GM23248 (cell line): ENCODE results near the gene CDH4. TPM values are rescaled to one million over a fixed set of nuclear protein-coding genes. Genes with fewer than 3 reads are reported as not detected.

ENCODE experiments used
- DNase-seq: peaks from one replicate; pipeline ENCODE4 v3.0.0-alpha.2; 2015
- H2AFZ ChIP-seq: fragments of 200-600 bp; sonication (generic); 2 replicates; pipeline ENCODE4 v1.6.1; 2016; ENCODE audit warnings: antibody characterized with exemption
- H3F3A ChIP-seq: fragments of 200-600 bp; sonication (generic); 2 replicates; pipeline ENCODE4 v1.6.1; 2016; ENCODE audit warnings: mild to moderate bottlenecking, antibody characterized with exemption, mixed run types; ENCODE audit not compliant: insufficient read depth
- H3K27ac ChIP-seq: fragments of 200-600 bp; sonication (generic); 2 replicates; pipeline ENCODE4 v1.5.1; 2016; ENCODE audit warnings: mild to moderate bottlenecking
- H3K27me3 ChIP-seq: fragments of 200-600 bp; sonication (generic); replicated peaks from 2 replicates; pipeline ENCODE4 v1.6.1; 2016; ENCODE audit warnings: mild to moderate bottlenecking; ENCODE audit not compliant: insufficient read depth
- H3K36me3 ChIP-seq: fragments of 200-600 bp; sonication (generic); 2 replicates; pipeline ENCODE4 v1.6.1; 2016; ENCODE audit warnings: low read depth, mild to moderate bottlenecking
- H3K4me1 ChIP-seq: fragments of 200-600 bp; sonication (generic); 2 replicates; pipeline ENCODE4 v1.6.1; 2016; ENCODE audit warnings: mild to moderate bottlenecking; ENCODE audit not compliant: insufficient read depth
- H3K4me2 ChIP-seq: fragments of 200-600 bp; sonication (generic); one replicate; pipeline ENCODE4 v1.6.1; 2016; ENCODE audit warnings: mild to moderate bottlenecking; ENCODE audit not compliant: unreplicated experiment
- H3K4me3 ChIP-seq: fragments of 200-600 bp; sonication (generic); 2 replicates; pipeline ENCODE4 v1.5.1; 2016; ENCODE audit warnings: mild to moderate bottlenecking
- H3K79me2 ChIP-seq: fragments of 200-600 bp; sonication (generic); 2 replicates; pipeline ENCODE4 v1.6.1; 2016; ENCODE audit warnings: mild to moderate bottlenecking; ENCODE audit not compliant: insufficient read depth
- H3K9ac ChIP-seq: fragments of 200-600 bp; sonication (generic); 2 replicates; pipeline ENCODE4 v1.6.1; 2016; ENCODE audit warnings: mild to moderate bottlenecking
- H3K9me2 ChIP-seq: fragments of 200-600 bp; sonication (generic); 2 replicates; pipeline ENCODE4 v1.6.1; 2016; ENCODE audit warnings: mixed run types, mild to moderate bottlenecking, moderate library complexity; ENCODE audit not compliant: insufficient read depth
- H3K9me3 ChIP-seq: fragments of 200-600 bp; sonication (generic); one replicate; pipeline ENCODE4 v1.6.1; 2017; ENCODE audit warnings: low read depth
- H4K20me1 ChIP-seq: fragments of 200-600 bp; sonication (generic); 2 replicates; pipeline ENCODE4 v1.6.0; 2016; ENCODE audit not compliant: insufficient read depth
- EZH2 ChIP-seq: fragments of 200-600 bp; sonication (generic); IDR thresholded peaks from 2 replicates; pipeline ENCODE4 v1.6.1; 2018; ENCODE audit warnings: antibody characterized with exemption, mild to moderate bottlenecking; ENCODE audit not compliant: insufficient read depth, poor library complexity, severe bottlenecking
- EZH2phosphoT487 ChIP-seq: fragments of 200-600 bp; sonication (generic); IDR thresholded peaks from 2 replicates; pipeline ENCODE4 v1.6.1; 2018; ENCODE audit warnings: antibody characterized with exemption, moderate library complexity, mild to moderate bottlenecking, low read depth; ENCODE audit not compliant: insufficient read depth
- WGBS, 2 experiments: methylation state at CpG; one replicate each; pipeline ENCODE4 v1.1.6; 2015 to 2017; ENCODE audit warnings: low lambda C conversion rate in 2 of 2, low coverage in 1 of 2; ENCODE audit errors: missing lambda C conversion rate in 2 of 2; 5-methylcytosine and 5-hydroxymethylcytosine counted together
- in situ Hi-C: fragments of 300-500 bp; cut with MboI; formaldehyde crosslinking; loops from 2 replicates; pipeline ENCODE4 v1.15.0; 2020
- polyA plus RNA-seq: library from polyadenylated mRNA; unstranded; fragments of >200 nt; fragmentation: Nextera tagmentation; extraction: Ambion mirVana; gene quantifications from 2 replicates; pipeline ENCODE4 v1.2.1, GENCODE V29; 2016
- total RNA-seq: library from RNA; depleted of rRNA; stranded (reverse); fragments of >200 nt; shearing (Covaris generic); gene quantifications from 2 replicates; pipeline ENCODE4 v1.2.3, GENCODE V29; 2014

Gene CDH4
- total and polyA plus RNA-seq, 2 experiments from 2014 or later = 1.1 to 3.9 TPM

GRCh38 chr20:61369731-61370520, 117.9 kb downstream of the CDH4 start:
- Histone ChIP-seq H3K36me3 (no peaks in the 10 kb centered on the region), H3K9ac (no peak overlapping the region), H2AFZ (no peak overlapping the region), H3K4me2 (no peak overlapping the region), H3K9me2 (no peaks in the 10 kb centered on the region), H3K9me3 (no peaks in the 10 kb centered on the region), H3K27me3 (no peaks in the 10 kb centered on the region), H3K4me1 (no peaks in the 10 kb centered on the region), H3K4me3 (no peak overlapping the region), H3K79me2 (no peaks in the 10 kb centered on the region), H3K27ac (no peak overlapping the region), H4K20me1 (no peaks in the 10 kb centered on the region), H3F3A (no peaks in the 10 kb centered on the region)
- no peak for TF ChIP-seq EZH2
- no peak for TF ChIP-seq EZH2phosphoT487
- no peak for DNase-seq
- WGBS, 2 experiments = 49 to 51% methylated on average over 13 of the region's 13 CpGs
- in situ Hi-C loops = no loop called here

GRCh38 chr20:61370841-61371303, 118.8 kb downstream of the CDH4 start:
- no peaks in the 10 kb centered on the region for H3F3A ChIP-seq
- TF ChIP-seq EZH2phosphoT487 = no peak
- TF ChIP-seq EZH2 = no peak
- H3K27me3 ChIP-seq = no peaks in the 10 kb centered on the region
- H3K9me3 ChIP-seq = no peaks in the 10 kb centered on the region
- no peak overlapping the region for H3K27ac ChIP-seq
- no peak overlapping the region for H2AFZ ChIP-seq
- no peak for DNase-seq
- WGBS, 2 experiments = 69 to 71% methylated on average over 20 of the region's 20 CpGs
- no peaks in the 10 kb centered on the region for H3K36me3 ChIP-seq
- H3K79me2 ChIP-seq = no peaks in the 10 kb centered on the region
- no peaks in the 10 kb centered on the region for H3K9me2 ChIP-seq
- H3K4me1 ChIP-seq = no peaks in the 10 kb centered on the region
- no peak overlapping the region for H3K9ac ChIP-seq
- no peaks in the 10 kb centered on the region for H4K20me1 ChIP-seq
- H3K4me2 ChIP-seq = no peak overlapping the region
- H3K4me3 ChIP-seq = no peak overlapping the region
- in situ Hi-C loops = no loop called here

- no peaks in the 10 kb centered on the region for H3K36me3 ChIP-seq
- no peaks in the 10 kb centered on the region for H3K9me3 ChIP-seq
- in situ Hi-C loops = no loop called here
- no peak overlapping the region for H3K9ac ChIP-seq
- WGBS, 2 experiments = 21 to 26% methylated on average over 22 of the region's 22 CpGs
- H3F3A ChIP-seq = no peaks in the 10 kb centered on the region
- no peaks in the 10 kb centered on the region for H4K20me1 ChIP-seq
- DNase-seq = no peak
- H3K27ac ChIP-seq = no peak overlapping the region
- no peak overlapping the region for H3K4me3 ChIP-seq
- no peak overlapping the region for H2AFZ ChIP-seq
- H3K9me2 ChIP-seq = no peaks in the 10 kb centered on the region
- TF ChIP-seq EZH2 = no peak
- TF ChIP-seq EZH2phosphoT487 = no peak
- no peaks in the 10 kb centered on the region for H3K79me2 ChIP-seq
- no peaks in the 10 kb centered on the region for H3K27me3 ChIP-seq
- H3K4me1 ChIP-seq = no peaks in the 10 kb centered on the region
- H3K4me2 ChIP-seq = no peak overlapping the region
These were observed 119.6 kb downstream of the CDH4 start for GRCh38 chr20:61371501-61372136.

GRCh38 chr20:61372137-61373054, 120.3 kb downstream of the CDH4 start:
- no peaks in the 10 kb centered on the region for H4K20me1 ChIP-seq
- in situ Hi-C loops = no loop called here
- no peaks in the 10 kb centered on the region for H3K36me3 ChIP-seq
- H3K4me3 ChIP-seq = no peak overlapping the region
- H2AFZ ChIP-seq = no peak overlapping the region
- H3K9me2 ChIP-seq = no peaks in the 10 kb centered on the region
- no peaks in the 10 kb centered on the region for H3K4me1 ChIP-seq
- H3K4me2 ChIP-seq = no peak overlapping the region
- TF ChIP-seq EZH2phosphoT487 = no peak
- TF ChIP-seq EZH2 = no peak
- H3K9ac ChIP-seq = no peak overlapping the region
- 58 to 62% methylated on average over 25 of the region's 25 CpGs for WGBS, 2 experiments
- H3K27ac ChIP-seq = no peak overlapping the region
- DNase-seq = no peak
- H3F3A ChIP-seq = no peaks in the 10 kb centered on the region
- H3K9me3 ChIP-seq = no peaks in the 10 kb centered on the region
- H3K27me3 ChIP-seq = no peaks in the 10 kb centered on the region
- no peaks in the 10 kb centered on the region for H3K79me2 ChIP-seq
